HG02763 (cell line): ENCODE data around the gene ADD1.
"Not testable (repeated sequence)": the region's sequence is repeated elsewhere in the genome, so short reads cannot be mapped to it uniquely, and the experiment has no call there.

ENCODE experiments used
- ATAC-seq: cut with Tn5 transposase; IDR thresholded peaks from one replicate; pipeline ENCODE4 v1.9.1; 2021; ENCODE audit warnings: mild to moderate bottlenecking, moderate library complexity; ENCODE audit not compliant: unreplicated experiment

Gene ADD1

GRCh38 chr4:2915789-2916188 is 72.1 kb downstream of the ADD1 start:
- no peak for ATAC-seq

- not testable (repeated sequence) for ATAC-seq
Measured at GRCh38 chr4:2916696-2917095, 73.1 kb downstream of the ADD1 start.

GRCh38 chr4:2918300-2918699 is 74.7 kb downstream of the ADD1 start:
- ATAC-seq = not testable (repeated sequence)

DNA sequence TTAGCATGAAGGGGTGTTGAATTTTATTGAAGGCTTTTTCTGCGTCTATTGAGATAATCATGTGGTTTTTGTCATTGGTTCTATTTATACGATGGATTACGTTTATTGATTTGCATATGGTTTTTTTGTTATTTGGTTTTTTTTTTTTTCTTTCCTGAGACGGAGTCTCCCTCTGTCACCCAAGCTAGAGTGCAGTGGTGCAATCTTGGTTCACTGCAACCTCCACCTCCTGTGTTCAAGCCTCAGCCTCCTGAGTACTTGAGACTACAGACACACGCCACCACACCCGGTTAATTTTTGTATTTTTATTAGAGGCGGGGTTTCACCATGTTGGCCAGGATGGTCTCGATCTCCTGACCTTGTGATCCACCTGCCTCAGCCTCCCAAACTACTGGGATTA is 75.1 kb downstream of the ADD1 start:
- ATAC-seq = not testable (repeated sequence)

- not testable (repeated sequence) for ATAC-seq
Measured at GRCh38 chr4:2922453-2923101, 78.9 kb downstream of the ADD1 start.

DNA sequence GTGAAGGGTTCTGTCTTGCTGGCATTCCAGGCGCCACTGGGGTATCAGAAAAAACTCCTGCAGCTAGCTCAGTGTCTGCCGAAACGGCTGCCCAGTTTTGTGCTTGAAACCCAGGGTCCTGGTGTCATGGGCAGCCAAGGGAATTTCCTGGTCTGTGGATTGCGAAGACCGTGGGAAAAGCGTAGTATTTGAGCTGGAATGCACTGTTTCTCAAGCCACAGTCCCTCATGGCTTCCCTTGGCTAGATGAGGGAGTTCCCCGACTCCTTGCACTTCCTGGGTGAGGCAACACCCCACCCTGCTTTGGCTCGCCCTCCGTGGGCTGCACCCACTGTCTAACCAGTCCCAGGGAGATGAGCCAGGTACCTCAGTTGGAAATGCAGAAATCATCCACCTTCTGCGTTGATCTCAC is 79.5 kb downstream of the ADD1 start:
- no peak for ATAC-seq

DNA sequence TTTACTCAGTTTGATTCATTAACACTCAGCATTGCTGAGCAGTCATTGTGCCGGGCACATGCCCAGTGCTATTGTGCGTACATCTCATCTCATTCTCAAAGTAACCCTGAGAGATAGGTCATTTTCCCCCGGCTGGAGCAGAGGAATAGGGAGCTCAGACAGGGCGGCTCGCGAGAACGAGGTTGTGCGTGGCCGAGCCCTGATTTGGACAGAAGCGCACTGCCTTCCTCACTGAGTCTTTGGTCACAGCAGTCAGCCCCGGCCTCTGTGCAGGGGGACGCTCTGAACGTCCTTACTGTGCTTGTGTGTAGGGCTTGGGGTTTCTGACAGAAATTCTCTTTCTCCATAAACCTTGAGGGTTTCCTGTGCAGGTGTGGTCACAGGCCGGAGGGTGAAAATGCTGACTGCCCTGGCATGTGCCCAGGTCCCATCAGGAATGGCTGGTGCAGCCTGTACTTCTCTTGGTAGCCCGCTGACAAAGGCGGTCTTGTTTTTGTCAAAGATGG is 80.1 kb downstream of the ADD1 start:
- ATAC-seq = no peak

GRCh38 chr4:2924286-2924685 is 80.6 kb downstream of the ADD1 start:
- no peak for ATAC-seq

GRCh38 chr4:2924765-2925301 is 81.2 kb downstream of the ADD1 start:
- no peak for ATAC-seq

DNA sequence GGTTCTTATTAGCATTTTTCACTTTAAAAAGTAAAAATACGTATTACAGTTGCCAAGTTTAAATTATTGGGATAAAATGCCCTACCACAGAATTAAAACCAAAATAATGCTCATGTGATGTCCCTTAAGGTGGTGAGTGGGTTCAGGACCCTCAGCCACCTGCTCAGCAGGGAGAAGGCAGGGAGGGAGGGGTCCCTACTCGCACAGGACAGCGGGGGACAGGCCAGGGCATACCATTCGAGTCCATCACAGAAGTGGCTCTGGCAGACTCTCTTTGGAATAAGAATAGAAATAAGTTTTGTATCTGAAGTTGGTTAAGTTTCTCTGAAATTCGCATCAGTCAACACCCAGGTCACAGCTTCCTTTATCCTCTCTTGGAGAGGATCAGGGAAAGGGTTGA is 81.9 kb downstream of the ADD1 start:
- no peak for ATAC-seq

DNA sequence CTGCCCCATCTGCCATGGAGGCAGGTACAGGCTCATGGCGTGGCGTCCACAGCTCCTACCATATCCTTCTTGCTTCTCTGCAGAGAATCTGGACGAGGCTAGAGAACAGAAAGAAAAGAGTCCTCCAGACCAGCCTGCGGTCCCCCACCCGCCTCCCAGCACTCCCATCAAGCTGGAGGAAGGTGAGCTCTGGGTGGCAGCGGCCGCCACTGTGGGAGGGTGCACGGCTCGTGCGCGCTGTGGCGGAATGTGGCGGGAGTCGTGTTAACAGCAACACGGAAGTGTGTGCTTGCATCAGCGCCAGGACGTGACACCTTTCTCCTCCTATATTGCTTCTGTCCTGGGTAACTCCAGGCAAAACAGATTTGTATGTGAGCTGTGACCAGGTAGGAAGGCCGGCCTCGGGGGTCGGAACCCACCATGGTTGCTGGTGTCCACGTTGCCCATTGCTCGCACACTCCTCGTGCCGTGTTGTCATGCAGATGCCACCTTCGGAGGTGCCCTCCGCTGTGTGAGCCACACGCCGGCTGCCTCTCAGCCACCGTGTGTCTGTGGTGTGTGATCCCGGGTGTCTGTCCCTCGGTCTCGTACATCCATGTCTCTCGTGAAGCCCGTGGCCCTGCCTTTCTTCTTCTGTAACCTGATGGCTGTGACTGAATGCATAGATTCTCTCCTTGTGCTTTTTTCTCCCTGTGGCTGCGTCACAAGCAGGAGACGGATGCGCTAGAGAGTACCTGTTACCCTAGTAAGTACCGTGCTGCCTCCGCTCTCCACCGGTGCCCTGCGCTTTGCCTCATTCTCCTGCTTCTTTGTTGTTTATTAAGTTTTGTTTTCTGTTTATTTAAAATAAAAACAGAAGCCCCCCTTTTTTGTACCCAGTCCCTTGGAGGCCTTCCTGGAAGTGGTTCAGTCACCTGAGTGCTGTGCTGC is 82.6 kb downstream of the ADD1 start:
- ATAC-seq = no peak

DNA sequence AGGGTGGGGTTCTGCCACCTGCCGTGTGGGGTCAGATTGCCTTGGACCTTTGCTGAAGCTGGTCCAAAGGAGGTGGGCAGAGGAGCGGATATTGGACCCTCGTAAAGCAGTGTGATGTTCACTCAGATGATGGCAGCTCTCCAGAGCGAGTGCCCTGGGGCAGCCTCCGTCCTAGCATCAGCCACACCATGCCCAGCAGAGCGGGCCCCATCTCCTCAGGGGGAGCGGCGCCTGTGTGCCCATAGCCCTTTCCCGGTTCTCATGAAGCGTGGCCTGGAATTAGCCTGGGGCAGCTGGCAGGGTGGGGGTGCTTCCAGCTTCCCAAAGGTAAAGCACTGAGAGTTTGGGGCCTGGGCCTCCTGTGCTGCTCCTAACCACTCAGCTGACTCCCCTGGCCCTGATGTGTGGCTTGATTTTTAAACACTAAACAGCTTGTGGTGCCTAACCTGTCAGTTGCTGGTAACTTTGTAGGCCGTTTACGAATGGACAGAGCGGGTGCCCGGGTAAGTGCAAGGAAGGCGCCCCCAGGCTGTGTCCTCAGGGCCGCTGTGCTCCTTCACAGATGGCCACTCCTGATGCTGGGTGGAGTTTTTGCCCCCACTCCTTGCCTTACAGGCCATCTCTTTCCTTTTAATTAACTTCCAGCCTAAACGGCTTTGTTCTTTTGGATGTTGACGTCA is 83.5 kb downstream of the ADD1 start:
- ATAC-seq = no peak

- ATAC-seq = no peak
Measured at GRCh38 chr4:2927696-2928075, 84.0 kb downstream of the ADD1 start.

DNA sequence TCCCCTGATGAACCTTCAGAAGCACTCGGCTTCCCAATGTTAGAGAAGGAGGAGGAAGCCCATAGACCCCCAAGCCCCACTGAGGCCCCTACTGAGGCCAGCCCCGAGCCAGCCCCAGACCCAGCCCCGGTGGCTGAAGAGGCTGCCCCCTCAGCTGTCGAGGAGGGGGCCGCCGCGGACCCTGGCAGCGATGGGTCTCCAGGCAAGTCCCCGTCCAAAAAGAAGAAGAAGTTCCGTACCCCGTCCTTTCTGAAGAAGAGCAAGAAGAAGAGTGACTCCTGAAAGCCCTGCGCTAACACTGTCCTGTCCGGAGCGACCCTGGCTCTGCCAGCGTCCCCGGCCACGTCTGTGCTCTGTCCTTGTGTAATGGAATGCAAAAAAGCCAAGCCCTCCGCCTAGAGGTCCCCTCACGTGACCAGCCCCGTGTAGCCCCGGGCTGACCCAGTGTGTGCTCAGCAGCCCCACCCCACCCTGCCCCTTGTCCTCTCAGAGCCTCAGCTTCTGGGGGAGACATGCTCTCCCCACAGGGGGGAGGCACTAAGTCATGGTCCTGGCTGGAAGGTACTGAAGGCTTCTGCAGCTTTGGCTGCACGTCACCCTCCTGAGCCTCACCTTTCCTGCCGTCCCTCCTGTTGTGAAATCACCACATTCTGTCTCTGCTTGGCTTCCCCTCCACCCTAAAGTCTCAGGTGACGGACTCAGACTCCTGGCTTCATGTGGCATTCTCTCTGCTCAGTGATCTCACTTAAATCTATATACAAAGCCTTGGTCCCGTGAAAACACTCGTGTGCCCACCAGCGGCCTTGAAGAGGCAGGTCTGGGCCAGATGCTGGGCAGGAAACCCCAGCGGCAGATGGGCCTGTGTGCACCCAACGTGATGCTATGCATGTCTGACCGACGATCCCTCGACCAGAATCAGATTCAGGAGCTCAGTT is 84.9 kb downstream of the ADD1 start:
- no peak for ATAC-seq

DNA sequence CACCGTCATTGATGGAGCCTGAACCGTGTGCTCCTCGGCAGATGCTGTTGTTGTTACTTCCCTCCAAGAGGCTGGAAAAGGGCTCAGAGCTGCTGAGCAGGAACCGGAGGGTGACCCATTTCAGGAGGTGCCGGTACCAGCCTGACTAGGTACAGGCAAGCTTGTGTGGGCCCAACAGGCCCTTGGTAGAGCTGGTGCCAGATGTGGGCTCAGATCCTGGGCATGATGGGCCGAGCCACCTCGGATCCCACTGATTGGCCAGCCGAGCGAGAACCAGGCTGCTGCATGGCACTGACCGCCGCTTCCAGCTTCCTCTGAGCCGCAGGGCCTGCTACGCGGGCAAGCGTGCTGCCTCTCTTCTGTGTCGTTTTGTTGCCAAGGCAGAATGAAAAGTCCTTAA is 85.8 kb downstream of the ADD1 start:
- ATAC-seq = no peak

GRCh38 chr4:2930135-2930757 is 86.6 kb downstream of the ADD1 start:
- no peak for ATAC-seq

DNA sequence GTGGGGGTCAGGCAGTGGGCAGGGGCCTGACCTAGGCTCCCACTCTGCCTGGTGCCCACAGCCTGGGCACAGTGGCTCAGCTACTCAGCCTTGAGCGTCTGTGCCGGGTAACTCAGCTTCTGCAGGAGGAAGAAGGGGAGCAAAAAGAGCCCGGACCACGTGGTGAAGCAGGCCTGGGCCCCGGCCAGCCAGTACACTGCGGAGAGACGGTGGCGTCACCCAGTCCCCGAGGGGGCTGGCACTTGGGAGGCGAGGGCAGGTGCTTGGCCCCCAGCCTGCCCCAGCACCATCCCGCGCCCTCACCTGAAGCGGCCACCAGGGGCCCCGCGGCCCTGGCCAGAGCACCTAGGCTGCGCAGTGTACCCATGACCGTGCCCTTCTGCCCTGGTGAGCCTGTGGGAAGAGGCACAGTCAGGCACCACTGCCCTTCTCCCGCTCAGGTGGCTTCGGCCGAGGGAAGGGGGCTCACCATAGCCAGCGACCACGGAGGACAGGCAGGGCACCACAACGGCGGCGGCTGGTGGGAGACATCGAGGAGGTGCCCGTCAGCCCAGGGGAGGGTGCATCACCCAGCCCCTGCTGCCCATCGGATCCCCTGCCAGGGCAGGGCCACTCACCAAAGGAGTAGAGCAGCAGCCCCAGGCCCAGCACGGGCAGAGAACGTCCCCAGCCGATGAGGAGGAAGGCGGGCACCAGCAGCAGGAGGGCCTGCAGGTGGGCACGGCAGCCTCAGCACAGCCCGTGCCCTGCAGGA is 87.3 kb downstream of the ADD1 start:
- ATAC-seq = no peak

GRCh38 chr4:2931512-2932301 is 88.1 kb downstream of the ADD1 start:
- peak; percentile 27 for ATAC-seq
